AG10803 (cell line): Measurements from ENCODE around the gene LSS.
A peak's percentile ranks its signal among the peaks of the same experiment; 100 is the strongest.
"Not testable (repeated sequence)": the region's sequence is repeated elsewhere in the genome, so short reads cannot be mapped to it uniquely, and the experiment has no call there.

ENCODE experiments used
- DNase-seq: peaks from one replicate; pipeline ENCODE4 v3.0.0; 2010; ENCODE audit warnings: low read depth
- H3K4me3 ChIP-seq: 2 replicates; pipeline ENCODE4 v1.5.1; 2011; ENCODE audit warnings: mild to moderate bottlenecking, low read length, control low read depth
- TF ChIP-seq, protein P1 (sequence below): conservative IDR thresholded peaks from 2 replicates; pipeline ENCODE4 v1.5.1; 2011; ENCODE audit warnings: mild to moderate bottlenecking, low read length, control low read depth, inconsistent platforms

The LSS gene

DNA sequence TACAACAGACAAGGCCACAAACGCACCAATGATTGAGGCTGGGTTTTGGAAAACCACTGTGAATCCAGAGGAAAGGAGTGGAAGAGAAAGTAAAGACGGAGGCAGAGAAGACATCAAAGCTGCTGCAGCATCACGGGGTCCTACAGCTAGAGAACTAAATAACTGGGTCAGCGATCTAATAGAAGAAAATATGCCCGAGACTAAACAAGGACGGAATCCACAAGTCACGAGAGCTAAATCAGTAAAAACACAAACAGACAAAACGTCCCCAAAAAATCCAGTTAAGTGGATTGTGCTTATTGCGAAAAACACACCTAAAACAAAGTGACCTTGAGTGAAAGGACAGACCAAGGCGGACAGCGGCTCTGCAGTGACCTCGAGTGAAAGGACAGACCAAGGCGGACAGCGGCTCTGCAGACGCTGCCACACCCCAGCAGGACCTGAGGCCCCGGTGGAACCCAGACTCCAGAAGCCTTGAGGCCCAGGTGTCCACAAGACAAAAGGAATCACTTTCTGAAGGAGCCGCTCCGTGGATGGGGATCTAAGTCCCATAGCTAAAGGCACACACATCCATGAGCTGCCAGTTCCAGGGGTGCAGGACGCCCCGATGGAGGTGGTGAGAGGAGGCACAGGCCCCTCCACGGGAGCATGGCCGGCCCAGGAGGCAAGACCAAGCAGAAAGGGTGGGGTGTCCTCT, 79.2 kb downstream of the LSS start:
- TF ChIP-seq, protein P1, sequence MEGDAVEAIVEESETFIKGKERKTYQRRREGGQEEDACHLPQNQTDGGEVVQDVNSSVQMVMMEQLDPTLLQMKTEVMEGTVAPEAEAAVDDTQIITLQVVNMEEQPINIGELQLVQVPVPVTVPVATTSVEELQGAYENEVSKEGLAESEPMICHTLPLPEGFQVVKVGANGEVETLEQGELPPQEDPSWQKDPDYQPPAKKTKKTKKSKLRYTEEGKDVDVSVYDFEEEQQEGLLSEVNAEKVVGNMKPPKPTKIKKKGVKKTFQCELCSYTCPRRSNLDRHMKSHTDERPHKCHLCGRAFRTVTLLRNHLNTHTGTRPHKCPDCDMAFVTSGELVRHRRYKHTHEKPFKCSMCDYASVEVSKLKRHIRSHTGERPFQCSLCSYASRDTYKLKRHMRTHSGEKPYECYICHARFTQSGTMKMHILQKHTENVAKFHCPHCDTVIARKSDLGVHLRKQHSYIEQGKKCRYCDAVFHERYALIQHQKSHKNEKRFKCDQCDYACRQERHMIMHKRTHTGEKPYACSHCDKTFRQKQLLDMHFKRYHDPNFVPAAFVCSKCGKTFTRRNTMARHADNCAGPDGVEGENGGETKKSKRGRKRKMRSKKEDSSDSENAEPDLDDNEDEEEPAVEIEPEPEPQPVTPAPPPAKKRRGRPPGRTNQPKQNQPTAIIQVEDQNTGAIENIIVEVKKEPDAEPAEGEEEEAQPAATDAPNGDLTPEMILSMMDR, result no peak
- no peak overlapping the region for H3K4me3 ChIP-seq
- DNase-seq, result no peak

DNA sequence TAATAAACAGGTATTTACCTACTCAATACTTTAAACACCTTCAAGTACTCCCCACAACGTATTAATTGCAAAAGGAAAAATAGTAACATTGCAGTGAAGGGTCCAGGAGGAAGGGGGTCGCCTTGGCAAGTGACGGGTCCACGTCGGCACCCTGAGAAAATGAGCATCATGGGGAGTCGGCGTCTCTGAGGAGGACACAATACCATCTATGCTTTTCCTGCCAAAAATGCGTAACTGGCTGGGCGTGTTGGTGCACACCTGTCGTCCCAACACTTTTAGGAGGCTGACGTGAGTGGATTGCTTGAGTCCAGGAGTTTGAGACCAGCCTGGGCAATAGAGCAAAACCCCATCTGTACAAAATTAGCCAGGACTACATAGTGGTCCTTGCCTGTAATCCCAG, 80.5 kb downstream of the LSS start:
- H3K4me3 ChIP-seq, result no peak overlapping the region
- TF ChIP-seq, protein P1, result no peak
- DNase-seq, result no peak

DNA sequence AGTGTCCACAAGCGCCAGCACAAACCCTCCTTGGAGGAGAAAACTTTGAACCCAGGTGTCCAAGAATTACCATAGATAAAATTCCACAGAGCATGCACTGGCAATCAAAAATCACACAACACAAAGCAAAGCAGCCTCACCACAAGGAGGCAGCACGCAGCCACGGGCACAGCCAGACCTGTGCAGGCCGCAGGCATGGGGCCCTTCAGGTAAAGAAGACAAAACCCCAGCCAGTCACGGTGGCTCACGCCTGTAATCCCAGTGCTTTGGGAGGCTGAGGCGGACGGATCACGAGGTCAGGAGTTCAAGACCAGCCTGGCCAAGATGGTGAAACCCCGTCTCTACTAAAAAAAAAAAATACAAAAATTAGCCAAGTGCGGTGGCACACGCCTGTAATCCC, 81.1 kb downstream of the LSS start:
- not testable (repeated sequence) for DNase-seq, H3K4me3 ChIP-seq
- TF ChIP-seq, protein P1, result peak; percentile 56

DNA sequence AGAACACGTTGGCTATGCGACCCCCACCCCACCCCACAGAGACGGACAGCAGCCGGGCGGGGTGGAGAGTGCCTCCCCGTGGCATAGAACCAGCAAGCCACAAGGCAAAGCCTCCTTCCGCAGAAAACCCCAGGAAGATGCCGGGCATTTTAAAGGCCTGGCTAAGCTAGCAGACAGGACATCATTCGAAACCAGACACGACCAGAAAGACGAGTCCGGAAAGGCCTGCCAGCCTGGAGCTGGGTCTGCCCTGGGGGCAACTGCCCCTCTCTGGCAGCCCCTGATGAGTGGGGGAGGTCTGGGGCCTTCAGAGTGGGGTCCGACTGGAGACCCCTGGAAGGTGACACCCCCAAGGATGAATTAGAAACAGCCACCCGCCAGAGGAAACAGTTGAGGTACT, 81.7 kb downstream of the LSS start:
- DNase-seq, result no peak
- TF ChIP-seq, protein P1, result no peak
- H3K4me3 ChIP-seq, result no peak overlapping the region

DNA sequence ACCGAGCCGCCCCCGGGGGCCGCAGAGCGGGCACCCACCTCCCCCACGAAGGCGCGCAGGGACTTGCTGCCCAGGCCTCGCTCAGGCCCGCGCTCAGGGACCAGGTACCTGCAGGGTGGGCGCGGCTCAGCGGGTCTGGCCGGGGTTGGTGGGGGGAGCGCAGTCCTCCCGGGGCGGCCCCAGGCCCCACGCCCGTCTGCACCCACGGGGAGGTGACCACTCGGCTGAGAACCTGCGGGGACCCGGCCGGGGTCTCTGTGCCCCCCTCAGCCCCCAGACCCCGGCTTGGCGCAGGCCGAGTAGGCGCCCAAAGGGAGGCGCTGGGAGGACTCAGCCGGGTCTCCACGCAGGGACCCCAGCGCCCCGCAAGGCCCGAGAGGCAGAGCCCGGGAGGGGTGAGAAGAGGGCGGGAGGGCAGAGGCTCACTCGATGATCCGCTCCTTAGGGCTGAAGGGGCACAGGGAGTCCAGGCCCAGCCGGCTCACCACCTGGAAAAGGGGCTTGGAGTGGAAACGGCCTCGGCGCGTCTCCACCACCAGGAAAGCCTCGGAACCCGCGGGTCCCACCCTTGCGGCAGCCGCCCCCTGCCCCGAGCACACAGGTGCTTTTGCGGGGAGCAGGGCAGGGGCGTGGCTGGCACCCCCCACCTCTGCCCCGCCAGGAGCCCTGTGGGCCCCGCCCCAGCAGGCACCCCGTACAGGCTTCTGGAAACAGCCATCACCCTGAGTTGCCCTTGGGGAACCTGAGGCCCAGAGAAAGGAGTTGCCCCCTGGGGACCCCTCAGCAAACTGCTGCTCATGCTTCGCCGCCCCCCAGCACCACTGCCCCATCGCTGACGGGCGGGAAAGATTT, 82.5 kb downstream of the LSS start:
- no peak for DNase-seq
- TF ChIP-seq, protein P1, result no peak
- no peak overlapping the region for H3K4me3 ChIP-seq

DNA sequence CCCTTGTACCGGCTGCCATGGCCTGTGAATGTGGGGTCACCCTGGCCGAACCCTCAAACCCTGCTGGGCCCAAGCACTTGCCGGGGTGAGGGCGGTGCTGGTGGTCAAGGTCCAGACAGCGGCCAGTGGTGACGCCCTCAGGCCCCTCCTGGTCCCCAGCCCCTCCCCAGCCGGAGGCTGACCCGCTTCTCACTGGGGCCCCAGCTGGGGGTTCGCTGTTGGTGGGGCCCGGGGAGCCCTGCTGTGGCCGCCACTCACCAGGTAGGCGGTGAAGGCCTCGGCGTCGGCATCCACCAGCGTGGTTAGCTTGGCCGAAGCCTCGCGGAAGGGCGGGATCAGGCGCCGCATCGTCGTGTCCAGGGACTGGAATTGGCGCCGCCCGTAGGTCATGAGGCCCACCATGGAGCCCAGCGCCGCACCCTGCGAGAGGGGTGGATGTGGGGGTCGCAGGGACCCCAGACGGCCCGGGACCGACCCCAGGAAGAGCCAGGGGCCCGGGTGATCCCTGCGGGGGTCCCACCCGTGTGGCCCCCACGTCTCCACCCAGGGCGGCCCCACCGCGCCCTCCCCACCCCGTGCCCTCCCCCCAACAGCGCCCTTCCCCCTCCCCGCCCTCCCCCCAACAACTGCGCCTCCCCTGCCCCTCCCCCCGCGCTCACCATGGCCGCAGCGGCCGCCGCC, 83.3 kb downstream of the LSS start:
- TF ChIP-seq, protein P1, result no peak
- DNase-seq, result no peak
- H3K4me3 ChIP-seq, result no peak overlapping the region
